ENCODE results near the gene CPD.
"Not testable (repeated sequence)": the region's sequence is repeated elsewhere in the genome, so short reads cannot be mapped to it uniquely, and the experiment has no call there.

The CPD gene

GRCh38 chr17:30429155-30429554, 50.4 kb downstream of the CPD start:
- no peak for DNase-seq (ENCODE audit: low read depth)

- no peak for DNase-seq (ENCODE audit: low read depth)
Observed at GRCh38 chr17:30433514-30433913, 54.8 kb downstream of the CPD start.

- no peak for DNase-seq (ENCODE audit: low read depth)
Observed at GRCh38 chr17:30436729-30437128, 58.0 kb downstream of the CPD start.

GRCh38 chr17:30443721-30444120, 65.0 kb downstream of the CPD start:
- no peak for DNase-seq (ENCODE audit: low read depth)

GRCh38 chr17:30446640-30447039, 67.9 kb downstream of the CPD start:
- DNase-seq (ENCODE audit: low read depth), result not testable (repeated sequence)

GRCh38 chr17:30449480-30449879, 70.8 kb downstream of the CPD start:
- DNase-seq (ENCODE audit: low read depth), result no peak

GRCh38 chr17:30450125-30451027, 71.6 kb downstream of the CPD start:
- no peak for DNase-seq (ENCODE audit: low read depth)

- DNase-seq (ENCODE audit: low read depth), result no peak
Observed at GRCh38 chr17:30454635-30455034, 75.9 kb downstream of the CPD start.

- no peak for DNase-seq (ENCODE audit: low read depth)
Observed at GRCh38 chr17:30458371-30458770, 79.6 kb downstream of the CPD start.

- DNase-seq (ENCODE audit: low read depth), result not testable (repeated sequence)
Observed at GRCh38 chr17:30458797-30459413, 80.2 kb downstream of the CPD start.

GRCh38 chr17:30468465-30468864, 89.7 kb downstream of the CPD start:
- DNase-seq (ENCODE audit: low read depth), result no peak

- DNase-seq (ENCODE audit: low read depth), result no peak
Observed at GRCh38 chr17:30472238-30472890, 93.6 kb downstream of the CPD start.

GRCh38 chr17:30475206-30475605, 96.5 kb downstream of the CPD start:
- no peak for DNase-seq (ENCODE audit: low read depth)

- DNase-seq (ENCODE audit: low read depth), result no peak
Observed at GRCh38 chr17:30476726-30477082, 98.0 kb downstream of the CPD start.

GRCh38 chr17:30477083-30477773, 98.5 kb downstream of the CPD start, which contains the start of gene GOSR1:
Gene GOSR1 (plus strand): TSS chr17:30477408. CDS start chr17:30477434, 26 bp downstream.
- DNase-seq (ENCODE audit: low read depth), result peak; percentile 89

GRCh38 chr17:30477774-30478115, 99.0 kb downstream of the CPD start:
- no peak for DNase-seq (ENCODE audit: low read depth)

GRCh38 chr17:30482555-30482954, 103.8 kb downstream of the CPD start:
- no peak for DNase-seq (ENCODE audit: low read depth)

GRCh38 chr17:30483159-30483558, 104.4 kb downstream of the CPD start:
- no peak for DNase-seq (ENCODE audit: low read depth)

- DNase-seq (ENCODE audit: low read depth), result no peak
Observed at GRCh38 chr17:30493780-30494179, 115.1 kb downstream of the CPD start.

- no peak for DNase-seq (ENCODE audit: low read depth)
Observed at GRCh38 chr17:30495586-30495985, 116.9 kb downstream of the CPD start.

- no peak for DNase-seq (ENCODE audit: low read depth)
Observed at GRCh38 chr17:30503558-30503957, 124.8 kb downstream of the CPD start.

- DNase-seq (ENCODE audit: low read depth), result no peak
Observed at GRCh38 chr17:30505868-30506417, 127.2 kb downstream of the CPD start.
